T-helper 1 cell (primary cell): ENCODE results near the gene PTTG1IP.

Source experiments
- DNase-seq, 5 donors: peaks; one replicate each; pipeline ENCODE4 v3.0.0-alpha.2; 2012 to 2020

Gene PTTG1IP

GRCh38 chr21:44799646-44800045 lies 73.8 kb downstream of the PTTG1IP start:
- no peak for DNase-seq
